Erythroblast (primary cell): ENCODE results near the gene SEPHS1.

Source experiments
- DNase-seq, 2 experiments: peaks; one replicate each; lab custom pipeline; 2025; lab: John Stamatoyannopoulos, UW
- GATA1 ChIP-seq: IDR thresholded peaks from 2 replicates; pipeline ENCODE4 v1.6.1; 2011; ENCODE audit warnings: low read depth, mild to moderate bottlenecking, control low read depth, low read length, moderate library complexity
- POLR2A ChIP-seq: IDR thresholded peaks from 2 replicates; pipeline ENCODE4 v1.6.1; 2011; ENCODE audit warnings: mild to moderate bottlenecking, low read length

SEPHS1 gene

DNA sequence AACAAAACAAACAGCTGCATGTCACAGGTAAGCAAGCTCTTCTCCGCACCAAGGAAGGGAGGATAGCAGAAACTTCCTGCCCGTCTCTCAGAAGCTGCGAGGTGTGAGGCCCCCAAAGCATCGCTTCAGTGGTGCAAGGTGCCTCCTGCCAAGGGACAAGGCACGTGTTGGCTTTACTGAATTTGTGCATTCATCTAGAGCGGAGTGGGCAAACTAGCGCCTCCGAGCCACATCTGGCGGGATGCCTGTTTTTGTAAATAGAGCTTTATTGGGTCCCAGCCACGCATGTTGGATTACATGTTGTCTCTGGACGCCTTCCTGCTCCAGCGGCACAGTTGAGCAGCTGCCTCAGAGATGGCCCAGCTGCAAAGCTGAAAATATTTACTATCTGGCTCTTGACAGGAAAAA is 75.9 kb downstream of the SEPHS1 start:
- DNase-seq: no peak

DNA sequence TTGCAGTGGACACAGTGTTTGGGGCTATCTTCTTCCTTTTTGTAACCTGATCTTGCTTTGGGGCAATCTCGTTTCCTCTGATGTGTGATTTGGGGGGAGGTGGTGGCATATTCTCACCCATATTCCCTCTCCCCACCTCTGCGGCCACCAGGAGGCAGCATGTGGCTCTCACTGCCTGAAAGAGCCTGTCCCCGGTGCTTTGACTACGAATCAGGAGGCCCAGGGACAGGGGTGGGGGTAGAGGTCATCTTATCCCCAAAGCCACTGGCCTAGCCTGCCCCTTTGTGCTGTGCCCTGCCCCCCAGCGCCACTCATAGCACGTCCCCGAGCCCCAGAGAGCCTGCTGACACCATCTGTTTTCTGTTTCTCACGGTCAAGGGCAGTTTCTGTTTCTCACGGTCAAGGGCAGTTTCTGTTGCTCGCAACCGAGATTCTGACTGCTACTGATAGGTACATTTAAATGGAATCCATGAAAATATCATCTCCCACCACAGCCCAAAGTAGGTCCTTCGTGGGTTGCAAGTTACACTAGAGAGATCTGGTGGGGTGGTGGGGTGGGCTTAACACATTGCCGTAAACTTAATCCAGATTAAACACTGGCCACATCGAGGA is 76.4 kb downstream of the SEPHS1 start:
- TF ChIP-seq GATA1 (no peak), POLR2A (no peak)
- DNase-seq: peak; percentile 54 to 58

More for the DNA sequence above, 75.9 kb downstream of the SEPHS1 start:
- no peak for TF ChIP-seq POLR2A

DNA sequence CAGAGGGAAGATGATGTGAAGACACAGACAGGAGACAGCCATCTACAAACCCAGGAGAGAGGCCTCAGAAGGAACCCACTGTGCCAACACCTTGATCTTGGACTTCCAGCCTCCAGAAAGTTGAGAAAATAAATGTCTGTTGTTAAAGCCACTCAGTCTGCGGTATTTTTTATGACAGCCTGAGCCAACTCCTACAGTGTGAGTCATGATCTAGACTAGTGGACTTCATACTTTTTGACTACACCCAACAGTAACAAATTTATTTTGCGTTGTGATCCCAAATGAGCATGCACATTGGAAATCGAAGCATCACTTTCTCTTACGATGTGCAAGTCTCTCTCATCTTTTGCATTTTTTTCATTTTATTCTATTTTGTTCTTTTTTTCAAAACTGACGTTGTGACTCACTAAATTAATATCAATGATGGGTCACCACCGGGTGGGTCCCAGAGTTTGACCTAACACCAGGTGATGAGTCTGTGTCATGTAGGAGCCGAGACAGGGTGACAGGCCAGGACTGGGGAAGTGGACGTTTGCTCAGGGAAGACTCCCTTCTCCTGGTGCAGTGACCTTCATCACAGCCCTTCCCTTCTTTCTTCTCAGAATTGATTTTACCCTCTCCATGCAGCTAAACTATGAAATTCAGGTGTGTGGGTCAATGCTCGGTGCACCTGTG is 77.1 kb downstream of the SEPHS1 start:
- DNase-seq: no peak
- TF ChIP-seq POLR2A (no peak), GATA1 (no peak)

DNA sequence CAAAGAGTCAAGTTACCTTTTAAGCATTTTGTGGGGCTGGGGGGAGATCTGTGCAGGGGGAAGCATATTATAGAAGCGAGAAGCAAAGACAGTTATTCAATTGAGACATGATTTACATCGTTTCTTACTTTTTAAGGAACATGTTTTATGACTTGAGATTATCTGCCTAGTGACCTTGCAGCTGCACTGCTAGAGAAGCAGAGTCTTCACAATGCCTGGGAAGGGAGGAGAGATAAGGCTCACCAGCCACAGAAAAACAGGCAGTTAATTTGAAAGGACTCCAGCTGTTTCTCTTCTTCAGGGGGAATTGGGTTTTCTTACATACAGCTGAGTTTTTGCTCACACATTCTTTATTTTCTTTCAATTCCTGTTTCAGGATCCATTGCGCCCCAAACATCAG is 79.3 kb downstream of the SEPHS1 start:
- TF ChIP-seq POLR2A (no peak), GATA1 (no peak)
- peak; percentile 27 to 70 for DNase-seq

DNA sequence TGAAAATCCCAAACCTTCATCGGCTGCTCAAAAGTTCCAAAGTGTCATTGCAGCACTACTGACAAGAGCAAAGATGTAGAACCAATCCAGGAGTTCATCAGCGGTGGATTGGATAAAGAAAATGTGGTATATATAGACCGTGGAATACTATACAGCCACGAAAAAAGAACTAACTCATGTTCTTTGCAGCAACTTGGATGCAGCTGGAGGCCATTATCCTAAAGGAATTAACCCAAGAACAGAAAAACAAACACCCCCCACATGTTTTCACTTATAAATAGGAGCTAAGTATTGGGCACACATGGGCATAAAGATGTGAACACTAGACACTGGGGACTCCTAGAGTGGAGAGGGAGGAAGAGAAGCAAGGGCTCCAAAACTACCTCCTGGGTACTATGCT is 79.8 kb downstream of the SEPHS1 start:
- no peak for DNase-seq
- TF ChIP-seq GATA1 (no peak), POLR2A (no peak)
